ENCODE data around the gene PDLIM3.

PDLIM3 gene

DNA sequence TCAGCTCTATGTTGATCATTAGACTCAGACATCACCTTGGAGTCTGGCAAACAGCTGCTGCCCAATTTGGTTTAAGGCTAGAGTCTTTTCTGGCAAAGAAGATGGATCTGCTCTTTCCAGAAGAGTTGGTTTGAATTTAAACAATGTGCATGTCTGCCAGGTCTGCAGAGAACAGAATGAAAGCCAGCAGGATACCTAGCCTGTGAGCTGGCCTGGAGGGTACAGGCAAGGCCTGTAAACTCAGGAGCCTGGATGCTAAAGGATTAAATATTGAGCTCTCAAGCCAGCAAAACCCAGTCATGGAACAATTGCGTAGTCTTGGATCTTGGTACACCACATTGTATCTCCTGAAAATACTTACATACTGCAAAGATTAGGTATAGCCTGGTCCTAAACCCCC lies 15.6 kb upstream of the PDLIM3 start:
- TF ChIP-seq POLR2AphosphoS5 (IDR thresholded peaks at IDR 0.05; ENCODE audit: low read depth) (no peak), GABPA (IDR thresholded peaks at IDR 0.05; ENCODE audit: low read depth) (no peak), SPI1 (IDR thresholded peaks at IDR 0.05; ENCODE audit: borderline replicate concordance, low read depth) (no peak)
- TF ChIP-seq, protein P1, sequence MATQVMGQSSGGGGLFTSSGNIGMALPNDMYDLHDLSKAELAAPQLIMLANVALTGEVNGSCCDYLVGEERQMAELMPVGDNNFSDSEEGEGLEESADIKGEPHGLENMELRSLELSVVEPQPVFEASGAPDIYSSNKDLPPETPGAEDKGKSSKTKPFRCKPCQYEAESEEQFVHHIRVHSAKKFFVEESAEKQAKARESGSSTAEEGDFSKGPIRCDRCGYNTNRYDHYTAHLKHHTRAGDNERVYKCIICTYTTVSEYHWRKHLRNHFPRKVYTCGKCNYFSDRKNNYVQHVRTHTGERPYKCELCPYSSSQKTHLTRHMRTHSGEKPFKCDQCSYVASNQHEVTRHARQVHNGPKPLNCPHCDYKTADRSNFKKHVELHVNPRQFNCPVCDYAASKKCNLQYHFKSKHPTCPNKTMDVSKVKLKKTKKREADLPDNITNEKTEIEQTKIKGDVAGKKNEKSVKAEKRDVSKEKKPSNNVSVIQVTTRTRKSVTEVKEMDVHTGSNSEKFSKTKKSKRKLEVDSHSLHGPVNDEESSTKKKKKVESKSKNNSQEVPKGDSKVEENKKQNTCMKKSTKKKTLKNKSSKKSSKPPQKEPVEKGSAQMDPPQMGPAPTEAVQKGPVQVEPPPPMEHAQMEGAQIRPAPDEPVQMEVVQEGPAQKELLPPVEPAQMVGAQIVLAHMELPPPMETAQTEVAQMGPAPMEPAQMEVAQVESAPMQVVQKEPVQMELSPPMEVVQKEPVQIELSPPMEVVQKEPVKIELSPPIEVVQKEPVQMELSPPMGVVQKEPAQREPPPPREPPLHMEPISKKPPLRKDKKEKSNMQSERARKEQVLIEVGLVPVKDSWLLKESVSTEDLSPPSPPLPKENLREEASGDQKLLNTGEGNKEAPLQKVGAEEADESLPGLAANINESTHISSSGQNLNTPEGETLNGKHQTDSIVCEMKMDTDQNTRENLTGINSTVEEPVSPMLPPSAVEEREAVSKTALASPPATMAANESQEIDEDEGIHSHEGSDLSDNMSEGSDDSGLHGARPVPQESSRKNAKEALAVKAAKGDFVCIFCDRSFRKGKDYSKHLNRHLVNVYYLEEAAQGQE (IDR thresholded peaks at IDR 0.05; ENCODE audit: insufficient replicate concordance, low read depth) = no peak
- TF ChIP-seq, protein P2, sequence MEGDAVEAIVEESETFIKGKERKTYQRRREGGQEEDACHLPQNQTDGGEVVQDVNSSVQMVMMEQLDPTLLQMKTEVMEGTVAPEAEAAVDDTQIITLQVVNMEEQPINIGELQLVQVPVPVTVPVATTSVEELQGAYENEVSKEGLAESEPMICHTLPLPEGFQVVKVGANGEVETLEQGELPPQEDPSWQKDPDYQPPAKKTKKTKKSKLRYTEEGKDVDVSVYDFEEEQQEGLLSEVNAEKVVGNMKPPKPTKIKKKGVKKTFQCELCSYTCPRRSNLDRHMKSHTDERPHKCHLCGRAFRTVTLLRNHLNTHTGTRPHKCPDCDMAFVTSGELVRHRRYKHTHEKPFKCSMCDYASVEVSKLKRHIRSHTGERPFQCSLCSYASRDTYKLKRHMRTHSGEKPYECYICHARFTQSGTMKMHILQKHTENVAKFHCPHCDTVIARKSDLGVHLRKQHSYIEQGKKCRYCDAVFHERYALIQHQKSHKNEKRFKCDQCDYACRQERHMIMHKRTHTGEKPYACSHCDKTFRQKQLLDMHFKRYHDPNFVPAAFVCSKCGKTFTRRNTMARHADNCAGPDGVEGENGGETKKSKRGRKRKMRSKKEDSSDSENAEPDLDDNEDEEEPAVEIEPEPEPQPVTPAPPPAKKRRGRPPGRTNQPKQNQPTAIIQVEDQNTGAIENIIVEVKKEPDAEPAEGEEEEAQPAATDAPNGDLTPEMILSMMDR (IDR thresholded peaks at IDR 0.05; ENCODE audit: insufficient read depth, low read length) = no peak
- no peak for DNase-seq (ENCODE audit: low read depth in 1 of 2, low spot score in 1 of 2)
- H3K27ac ChIP-seq (replicated peaks) = no peak overlapping the region
- no peak overlapping the region for H3K4me3 ChIP-seq (replicated peaks; ENCODE audit: insufficient read depth, low read length)
- H3K27me3 ChIP-seq (ENCODE audit: insufficient read depth, poor library complexity, severe bottlenecking) = peaks cover 3% of the 10 kb centered on the region

DNA sequence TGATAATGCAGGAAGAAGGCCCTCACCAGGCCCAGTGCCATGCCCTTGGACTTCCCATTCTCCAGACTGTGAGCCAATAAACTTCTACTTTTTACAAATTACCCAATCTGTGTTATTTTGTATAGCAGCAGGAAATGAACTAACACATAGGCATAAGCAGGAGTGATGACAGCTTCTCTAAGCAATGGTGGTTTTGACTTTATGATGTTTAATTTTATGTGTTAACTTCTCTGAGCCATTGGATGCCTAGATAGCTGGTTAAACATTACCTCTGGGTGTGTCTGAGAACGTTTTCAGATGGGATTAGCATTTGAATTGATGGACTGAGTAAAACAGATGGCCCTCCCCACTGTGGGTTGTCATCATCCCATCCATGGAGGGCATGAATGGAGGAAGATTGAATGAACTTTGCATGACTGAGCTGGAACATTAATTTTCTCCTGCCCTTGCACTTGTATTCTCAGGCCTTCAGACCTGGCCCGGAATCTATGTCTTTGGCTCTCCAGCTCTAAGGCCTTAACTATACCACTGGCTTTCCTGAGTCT lies 13.9 kb upstream of the PDLIM3 start:
- Histone ChIP-seq H3K27me3 (ENCODE audit: insufficient read depth, poor library complexity, severe bottlenecking) (peaks cover 3% of the 10 kb centered on the region), H3K27ac (replicated peaks) (no peak overlapping the region), H3K4me3 (replicated peaks; ENCODE audit: insufficient read depth, low read length) (no peak overlapping the region)
- TF ChIP-seq SPI1 (IDR thresholded peaks at IDR 0.05; ENCODE audit: borderline replicate concordance, low read depth) (no peak), POLR2AphosphoS5 (IDR thresholded peaks at IDR 0.05; ENCODE audit: low read depth) (no peak), GABPA (IDR thresholded peaks at IDR 0.05; ENCODE audit: low read depth) (no peak)
- TF ChIP-seq, protein P2 (IDR thresholded peaks at IDR 0.05; ENCODE audit: insufficient read depth, low read length) = no peak
- TF ChIP-seq, protein P1 (IDR thresholded peaks at IDR 0.05; ENCODE audit: insufficient replicate concordance, low read depth) = no peak
- DNase-seq (ENCODE audit: low read depth in 1 of 2, low spot score in 1 of 2) = no peak

DNA sequence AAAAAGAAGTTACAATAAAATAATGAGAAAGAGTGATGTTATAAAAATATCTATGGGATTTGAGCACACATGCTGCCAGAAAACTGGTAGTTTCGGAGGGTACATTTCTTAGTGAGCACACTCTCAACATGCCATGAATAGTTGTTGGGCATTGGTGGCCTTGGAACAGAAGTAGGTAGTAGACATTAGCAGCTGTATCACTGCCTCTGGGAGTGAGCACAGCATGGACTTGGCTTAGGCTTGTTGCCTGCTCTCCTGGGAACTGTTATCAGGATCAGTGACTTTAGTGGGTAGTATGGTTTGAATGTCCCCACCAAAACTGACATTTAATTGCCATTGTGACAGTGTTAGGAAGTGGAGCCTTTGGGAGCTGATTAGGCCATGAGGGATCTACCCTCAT lies 13.3 kb upstream of the PDLIM3 start:
- peaks cover 3% of the 10 kb centered on the region for H3K27me3 ChIP-seq (ENCODE audit: insufficient read depth, poor library complexity, severe bottlenecking)
- no peak overlapping the region for H3K27ac ChIP-seq (replicated peaks)
- no peak for DNase-seq (ENCODE audit: low read depth in 1 of 2, low spot score in 1 of 2)
- no peak overlapping the region for H3K4me3 ChIP-seq (replicated peaks; ENCODE audit: insufficient read depth, low read length)
- no peak for TF ChIP-seq POLR2AphosphoS5 (IDR thresholded peaks at IDR 0.05; ENCODE audit: low read depth)
- TF ChIP-seq GABPA (IDR thresholded peaks at IDR 0.05; ENCODE audit: low read depth) = no peak

DNA sequence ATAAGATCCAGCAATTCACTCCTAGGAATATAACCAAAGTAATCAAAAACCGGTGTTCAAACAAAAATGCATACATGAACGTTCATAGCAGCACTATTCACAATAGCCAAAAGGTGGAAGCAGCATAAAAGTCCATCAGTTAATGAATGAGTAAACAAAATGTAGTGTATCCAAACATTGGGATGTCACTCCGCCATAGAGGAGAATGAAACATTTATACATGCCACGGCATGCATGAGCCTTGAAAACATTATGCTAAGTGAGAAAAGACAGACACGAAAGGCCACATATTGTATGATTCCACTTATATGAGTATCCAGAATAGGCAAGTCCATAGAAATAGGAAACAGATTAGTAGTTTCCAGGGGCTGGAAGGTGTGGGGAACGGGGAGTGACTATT lies 11.0 kb upstream of the PDLIM3 start:
- no peak for DNase-seq (ENCODE audit: low read depth in 1 of 2, low spot score in 1 of 2)
- no peak overlapping the region for H3K27ac ChIP-seq (replicated peaks)
- peaks cover 5% of the 10 kb centered on the region for H3K27me3 ChIP-seq (ENCODE audit: insufficient read depth, poor library complexity, severe bottlenecking)
- H3K4me3 ChIP-seq (replicated peaks; ENCODE audit: insufficient read depth, low read length) = no peak overlapping the region
- no peak for TF ChIP-seq SPI1 (IDR thresholded peaks at IDR 0.05; ENCODE audit: borderline replicate concordance, low read depth)
- TF ChIP-seq, protein P1 (IDR thresholded peaks at IDR 0.05; ENCODE audit: insufficient replicate concordance, low read depth) = no peak
- TF ChIP-seq GABPA (IDR thresholded peaks at IDR 0.05; ENCODE audit: low read depth) = no peak
- no peak for TF ChIP-seq POLR2AphosphoS5 (IDR thresholded peaks at IDR 0.05; ENCODE audit: low read depth)
- TF ChIP-seq, protein P2 (IDR thresholded peaks at IDR 0.05; ENCODE audit: insufficient read depth, low read length) = no peak
